ENCODE data around the gene SPSB1.

SPSB1 gene

DNA sequence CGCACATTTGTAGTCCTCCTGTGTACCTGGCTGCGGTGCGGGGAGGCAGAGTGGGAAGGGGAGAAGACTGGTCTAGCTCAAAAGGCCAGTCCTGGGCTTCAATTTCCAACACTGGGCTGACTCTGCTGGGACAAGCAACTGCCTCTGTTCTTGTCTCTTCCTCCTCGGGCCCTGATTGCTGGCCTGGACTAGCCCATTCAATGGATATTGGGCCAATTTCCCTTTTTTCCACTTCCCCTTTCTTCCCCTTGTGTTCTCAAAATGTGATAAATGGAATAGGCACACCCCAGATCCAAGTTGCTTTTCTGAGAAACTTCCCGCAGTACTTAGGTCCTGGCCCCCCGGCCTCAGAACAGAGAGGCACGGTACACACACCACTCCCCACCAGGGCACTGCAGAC is 48.2 kb downstream of the SPSB1 start:
- H3K36me3 ChIP-seq (ENCODE audit: low read depth): no peaks in the 10 kb centered on the region
- peaks cover 17% of the 10 kb centered on the region for H3K4me1 ChIP-seq (ENCODE audit: insufficient read depth, poor library complexity, severe bottlenecking)
- TF ChIP-seq, protein P1, sequence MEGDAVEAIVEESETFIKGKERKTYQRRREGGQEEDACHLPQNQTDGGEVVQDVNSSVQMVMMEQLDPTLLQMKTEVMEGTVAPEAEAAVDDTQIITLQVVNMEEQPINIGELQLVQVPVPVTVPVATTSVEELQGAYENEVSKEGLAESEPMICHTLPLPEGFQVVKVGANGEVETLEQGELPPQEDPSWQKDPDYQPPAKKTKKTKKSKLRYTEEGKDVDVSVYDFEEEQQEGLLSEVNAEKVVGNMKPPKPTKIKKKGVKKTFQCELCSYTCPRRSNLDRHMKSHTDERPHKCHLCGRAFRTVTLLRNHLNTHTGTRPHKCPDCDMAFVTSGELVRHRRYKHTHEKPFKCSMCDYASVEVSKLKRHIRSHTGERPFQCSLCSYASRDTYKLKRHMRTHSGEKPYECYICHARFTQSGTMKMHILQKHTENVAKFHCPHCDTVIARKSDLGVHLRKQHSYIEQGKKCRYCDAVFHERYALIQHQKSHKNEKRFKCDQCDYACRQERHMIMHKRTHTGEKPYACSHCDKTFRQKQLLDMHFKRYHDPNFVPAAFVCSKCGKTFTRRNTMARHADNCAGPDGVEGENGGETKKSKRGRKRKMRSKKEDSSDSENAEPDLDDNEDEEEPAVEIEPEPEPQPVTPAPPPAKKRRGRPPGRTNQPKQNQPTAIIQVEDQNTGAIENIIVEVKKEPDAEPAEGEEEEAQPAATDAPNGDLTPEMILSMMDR (IDR thresholded peaks at IDR 0.05; ENCODE audit: poor library complexity, severe bottlenecking): no peak
- H3K4me3 ChIP-seq (ENCODE audit: severe bottlenecking): no peak overlapping the region
- DNase-seq (ENCODE audit: low spot score): no peak
- H3K27ac ChIP-seq (ENCODE audit: poor library complexity, severe bottlenecking): no peak overlapping the region
- no peaks in the 10 kb centered on the region for H3K9me3 ChIP-seq (ENCODE audit: severe bottlenecking)
- H3K27me3 ChIP-seq (ENCODE audit: insufficient read depth, poor library complexity, severe bottlenecking): no peaks in the 10 kb centered on the region
- no peak for ATAC-seq (ENCODE audit: low read depth)

DNA sequence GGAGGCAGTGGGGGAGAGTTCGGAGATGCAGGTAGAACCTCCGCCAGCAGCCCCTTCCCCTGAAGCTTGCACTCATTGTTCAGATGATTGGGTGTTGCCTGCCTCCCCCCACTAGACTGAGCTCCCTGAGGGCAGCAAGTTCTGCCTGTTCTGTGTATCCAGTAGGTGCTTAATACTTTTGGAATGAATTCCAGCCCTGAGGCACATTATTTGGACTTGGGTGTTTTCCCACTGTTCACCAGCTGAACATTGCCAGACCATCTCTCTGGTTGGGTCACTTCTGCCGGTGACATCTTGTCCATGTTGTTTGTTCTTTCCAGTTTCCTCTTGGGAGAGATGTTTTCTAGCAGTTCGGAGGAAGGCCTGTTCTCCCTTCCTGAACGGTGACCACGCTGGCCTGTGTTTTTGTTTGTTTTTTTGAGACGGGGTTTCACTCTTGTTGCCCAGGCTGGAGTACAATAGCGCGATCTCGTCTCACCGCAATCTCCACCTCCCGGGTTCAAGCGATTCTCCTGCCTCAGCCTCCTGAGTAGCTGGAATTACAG is 48.7 kb downstream of the SPSB1 start:
- Histone ChIP-seq H3K27me3 (ENCODE audit: insufficient read depth, poor library complexity, severe bottlenecking) (no peaks in the 10 kb centered on the region), H3K36me3 (ENCODE audit: low read depth) (no peaks in the 10 kb centered on the region), H3K27ac (ENCODE audit: poor library complexity, severe bottlenecking) (no peak overlapping the region), H3K9me3 (ENCODE audit: severe bottlenecking) (no peaks in the 10 kb centered on the region), H3K4me3 (ENCODE audit: severe bottlenecking) (no peak overlapping the region), H3K4me1 (ENCODE audit: insufficient read depth, poor library complexity, severe bottlenecking) (peaks cover 17% of the 10 kb centered on the region)
- TF ChIP-seq, protein P1 (IDR thresholded peaks at IDR 0.05; ENCODE audit: poor library complexity, severe bottlenecking): no peak
- no peak for DNase-seq (ENCODE audit: low spot score)
- ATAC-seq (ENCODE audit: low read depth): no peak

DNA sequence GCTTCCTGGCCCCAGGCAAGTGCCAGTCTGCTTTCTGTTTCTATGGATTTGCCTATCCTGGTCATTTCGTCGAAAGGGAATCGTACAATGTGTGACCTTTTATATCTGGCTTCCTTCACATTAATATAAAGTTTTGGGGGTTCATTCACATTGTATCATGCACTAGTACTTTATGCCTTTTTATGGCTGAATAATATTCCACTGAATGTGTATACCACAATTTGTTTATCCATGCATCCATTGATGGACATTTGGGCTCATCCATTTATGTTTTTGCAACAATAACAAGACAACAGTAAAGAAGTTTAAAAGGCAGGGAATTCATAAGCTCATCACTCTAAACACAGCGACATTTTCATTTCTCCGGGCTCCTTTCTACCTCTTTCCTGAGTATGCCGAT is 50.6 kb downstream of the SPSB1 start:
- no peak for ATAC-seq (ENCODE audit: low read depth)
- Histone ChIP-seq H3K9me3 (ENCODE audit: severe bottlenecking) (no peaks in the 10 kb centered on the region), H3K4me1 (ENCODE audit: insufficient read depth, poor library complexity, severe bottlenecking) (peaks cover 17% of the 10 kb centered on the region), H3K27ac (ENCODE audit: poor library complexity, severe bottlenecking) (no peak overlapping the region), H3K27me3 (ENCODE audit: insufficient read depth, poor library complexity, severe bottlenecking) (no peaks in the 10 kb centered on the region), H3K4me3 (ENCODE audit: severe bottlenecking) (no peak overlapping the region), H3K36me3 (ENCODE audit: low read depth) (no peaks in the 10 kb centered on the region)
- DNase-seq (ENCODE audit: low spot score): no peak
- TF ChIP-seq, protein P1 (IDR thresholded peaks at IDR 0.05; ENCODE audit: poor library complexity, severe bottlenecking): no peak

DNA sequence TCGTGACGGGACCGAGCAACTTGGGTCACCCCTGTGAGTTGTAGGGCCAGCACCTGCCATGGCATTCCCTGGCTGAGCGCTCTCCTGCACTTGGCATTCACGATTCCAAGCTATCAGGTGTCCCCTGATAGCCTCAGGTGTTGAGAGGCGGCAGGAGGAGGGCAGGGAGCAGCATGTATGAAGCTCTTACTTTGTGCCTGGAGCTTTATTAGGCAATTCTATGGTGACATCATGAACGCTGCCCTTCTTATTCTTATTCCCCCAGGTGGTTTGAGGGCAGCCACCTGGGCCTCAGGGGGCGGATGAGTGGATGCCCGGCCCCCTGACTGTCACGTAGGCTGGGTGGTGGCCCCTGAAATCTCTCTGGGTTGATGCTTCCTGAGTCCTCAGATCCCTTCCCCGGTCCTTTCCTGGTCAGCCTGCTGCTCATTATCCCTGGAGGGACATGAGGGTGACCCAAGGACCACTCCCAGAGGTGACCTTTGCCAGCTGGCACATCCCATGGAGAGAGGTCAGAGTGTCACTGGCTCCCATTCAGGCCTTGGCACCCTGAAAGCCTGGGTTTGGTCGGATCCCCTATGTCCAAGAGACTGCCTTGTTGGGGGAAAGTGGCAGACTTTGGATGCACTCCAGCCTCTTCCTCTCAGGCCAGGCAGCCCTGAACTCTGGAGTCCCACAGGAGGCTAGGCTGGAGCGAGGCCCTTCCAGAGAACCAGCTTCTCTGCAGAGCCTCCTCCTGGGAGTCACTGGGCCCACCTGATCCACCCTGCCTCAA is 51.9 kb downstream of the SPSB1 start:
- no peaks in the 10 kb centered on the region for H3K36me3 ChIP-seq (ENCODE audit: low read depth)
- no peaks in the 10 kb centered on the region for H3K9me3 ChIP-seq (ENCODE audit: severe bottlenecking)
- no peak overlapping the region for H3K27ac ChIP-seq (ENCODE audit: poor library complexity, severe bottlenecking)
- H3K4me1 ChIP-seq (ENCODE audit: insufficient read depth, poor library complexity, severe bottlenecking): peaks cover 10% of the 10 kb centered on the region
- ATAC-seq (ENCODE audit: low read depth): no peak
- no peak for DNase-seq (ENCODE audit: low spot score)
- H3K4me3 ChIP-seq (ENCODE audit: severe bottlenecking): no peak overlapping the region
- H3K27me3 ChIP-seq (ENCODE audit: insufficient read depth, poor library complexity, severe bottlenecking): no peaks in the 10 kb centered on the region
- TF ChIP-seq, protein P1 (IDR thresholded peaks at IDR 0.05; ENCODE audit: poor library complexity, severe bottlenecking): no peak

GRCh38 chr1:9345471-9345870 is 52.8 kb downstream of the SPSB1 start:
- DNase-seq (ENCODE audit: low spot score) (no peak), ATAC-seq (ENCODE audit: low read depth) (0 out of 3 replicates have a peak, but pooled peaks have one; percentile 31)
- H3K4me3 ChIP-seq (ENCODE audit: severe bottlenecking): no peak overlapping the region
- no peaks in the 10 kb centered on the region for H3K9me3 ChIP-seq (ENCODE audit: severe bottlenecking)
- TF ChIP-seq, protein P1 (IDR thresholded peaks at IDR 0.05; ENCODE audit: poor library complexity, severe bottlenecking): no peak
- H3K27ac ChIP-seq (ENCODE audit: poor library complexity, severe bottlenecking): no peak overlapping the region
- no peaks in the 10 kb centered on the region for H3K27me3 ChIP-seq (ENCODE audit: insufficient read depth, poor library complexity, severe bottlenecking)
- no peaks in the 10 kb centered on the region for H3K36me3 ChIP-seq (ENCODE audit: low read depth)
- H3K4me1 ChIP-seq (ENCODE audit: insufficient read depth, poor library complexity, severe bottlenecking): peaks cover 2% of the 10 kb centered on the region
